Stomach (tissue), 9 donors: ENCODE results near the gene SLC51B. TPM values are rescaled to one million over a fixed set of nuclear protein-coding genes. Genes with fewer than 3 reads are reported as not detected.

ENCODE experiments used
- DNase-seq, 2 donors: peaks; one replicate each; pipeline versions ENCODE4 v3.0.0 to v3.0.0-alpha.2; 2013 to 2019
- H3K27ac ChIP-seq, 5 donors: fragments of 200-600 bp in 4 of 5; sonication (generic) in 4 of 5; one replicate each; pipeline ENCODE4 v1.5.1; 2013 to 2019; ENCODE audit warnings: mild to moderate bottlenecking in 1 of 5, moderate library complexity in 1 of 5
- H3K27me3 ChIP-seq, 3 donors: fragments of 200-600 bp; sonication (generic); one replicate each; pipeline ENCODE4 v1.5.1; 2017 to 2019; ENCODE audit warnings: mixed run types in 1 of 3
- H3K36me3 ChIP-seq, 4 donors: fragments of 200-600 bp; sonication (generic); 1 replicate in 3 of 4; 2 replicates in 1 of 4; pipeline ENCODE4 v1.5.1; 2016 to 2019
- H3K4me1 ChIP-seq, 4 donors: fragments of 200-600 bp; sonication (generic); one replicate each; pipeline ENCODE4 v1.5.1; 2016 to 2019
- H3K4me3 ChIP-seq, 4 donors: fragments of 200-600 bp; sonication (generic) in 3 of 4; one replicate each; pipeline ENCODE4 v1.5.1; 2016 to 2019; ENCODE audit warnings: mild to moderate bottlenecking in 1 of 4
- H3K9me3 ChIP-seq, 4 donors: fragments of 200-600 bp; sonication (generic); one replicate each; pipeline ENCODE4 v1.5.1; 2016 to 2019
- EP300 ChIP-seq: sonication (generic); formaldehyde crosslinking; IDR thresholded peaks from one replicate; pipeline ENCODE4 v1.6.1; 2017; ENCODE audit warnings: antibody characterized with exemption
- POLR2A ChIP-seq, 4 donors: fragments of 450-650 bp; IDR thresholded peaks; one replicate each; pipeline ENCODE4 v1.6.1; 2016; ENCODE audit warnings: antibody characterized with exemption in 4 of 4, control low read depth in 2 of 4, mild to moderate bottlenecking in 1 of 4, moderate library complexity in 1 of 4
- POLR2AphosphoS5 ChIP-seq, 3 donors: sonication (generic); formaldehyde crosslinking; IDR thresholded peaks; one replicate each; pipeline ENCODE4 v1.6.1; 2016; ENCODE audit warnings: antibody characterized with exemption in 3 of 3
- WGBS, 5 donors: extraction: QIAGEN DNeasy Blood & Tissue Kit in 3 of 5; methylation state at CpG; one replicate each; pipeline versions ENCODE4 v1.1.5 to v1.1.7; 2013 to 2018; 5-methylcytosine and 5-hydroxymethylcytosine counted together
- intact Hi-C: fragments of 100-400 bp; cut with DNase I; formaldehyde crosslinking; loops from one replicate; pipeline ENCODE4 v1.15.1; 2023; ENCODE audit warnings: low total_unique reads
- polyA plus RNA-seq, 3 donors: library from polyadenylated mRNA; stranded (reverse); fragments of 200-250 nt; gene quantifications; one replicate each; pipeline ENCODE4 v1.2.3, GENCODE V29; 2013
- total RNA-seq, 5 donors: library from RNA; depleted of rRNA; stranded (reverse); fragments of >200 nt; gene quantifications; one replicate each; pipeline versions ENCODE4 v1.1.0 to v1.2.3, GENCODE V29; 2014 to 2016
- TF ChIP-seq, protein P1 (sequence below), 7 experiments: fragments of 450-650 bp in 4 of 7; fragments of 200-600 bp in 3 of 7; sonication (generic) in 3 of 7; IDR thresholded peaks; one replicate each; pipeline ENCODE4 v1.5.1; 2016 to 2019; ENCODE audit warnings: antibody characterized with exemption in 7 of 7, control low read depth in 2 of 7, mild to moderate bottlenecking in 1 of 7
- donor health status: healthy with polysubstance abuse.
- donor health status: Bipolar disorder and iron deficiency.
- donor health status: healthy.

The SLC51B gene
- total and polyA plus RNA-seq, 8 donors, result 0.38 to 19.7 (median 0.62) TPM; not detected in 5

DNA sequence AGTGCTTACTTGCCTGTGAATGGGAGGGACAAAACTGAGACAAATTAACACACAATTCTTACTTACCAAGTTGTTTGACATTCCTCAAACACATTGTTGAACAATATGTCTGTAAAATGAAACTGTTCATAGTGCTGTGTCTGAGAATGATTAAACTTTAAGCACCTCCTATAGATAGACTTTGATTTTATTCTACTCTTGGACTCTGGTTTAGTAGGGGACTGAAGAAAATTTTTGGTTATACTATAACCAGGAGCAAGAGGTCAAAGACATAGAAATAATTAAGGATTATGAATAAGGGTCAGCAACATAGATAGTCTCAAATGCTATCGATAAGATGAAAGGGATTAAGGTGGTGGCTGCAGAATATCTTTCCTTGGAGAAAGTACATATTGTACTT is 7.9 kb upstream of the SLC51B start:
- H3K4me3 ChIP-seq, result no peak overlapping the region
- H3K27me3 ChIP-seq, result no peaks in the 10 kb centered on the region
- TF ChIP-seq POLR2AphosphoS5 (IDR thresholded peaks at IDR 0.05), result no peak
- TF ChIP-seq, protein P1, sequence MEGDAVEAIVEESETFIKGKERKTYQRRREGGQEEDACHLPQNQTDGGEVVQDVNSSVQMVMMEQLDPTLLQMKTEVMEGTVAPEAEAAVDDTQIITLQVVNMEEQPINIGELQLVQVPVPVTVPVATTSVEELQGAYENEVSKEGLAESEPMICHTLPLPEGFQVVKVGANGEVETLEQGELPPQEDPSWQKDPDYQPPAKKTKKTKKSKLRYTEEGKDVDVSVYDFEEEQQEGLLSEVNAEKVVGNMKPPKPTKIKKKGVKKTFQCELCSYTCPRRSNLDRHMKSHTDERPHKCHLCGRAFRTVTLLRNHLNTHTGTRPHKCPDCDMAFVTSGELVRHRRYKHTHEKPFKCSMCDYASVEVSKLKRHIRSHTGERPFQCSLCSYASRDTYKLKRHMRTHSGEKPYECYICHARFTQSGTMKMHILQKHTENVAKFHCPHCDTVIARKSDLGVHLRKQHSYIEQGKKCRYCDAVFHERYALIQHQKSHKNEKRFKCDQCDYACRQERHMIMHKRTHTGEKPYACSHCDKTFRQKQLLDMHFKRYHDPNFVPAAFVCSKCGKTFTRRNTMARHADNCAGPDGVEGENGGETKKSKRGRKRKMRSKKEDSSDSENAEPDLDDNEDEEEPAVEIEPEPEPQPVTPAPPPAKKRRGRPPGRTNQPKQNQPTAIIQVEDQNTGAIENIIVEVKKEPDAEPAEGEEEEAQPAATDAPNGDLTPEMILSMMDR (IDR thresholded peaks at IDR 0.05), result no peak
- TF ChIP-seq EP300, result no peak
- no peak for TF ChIP-seq POLR2A (IDR thresholded peaks at IDR 0.05)
- H3K4me1 ChIP-seq, result peaks cover 0 to 16% (median 6%) of the 10 kb centered on the region in 4 donors
- no peaks in the 10 kb centered on the region for H3K9me3 ChIP-seq
- H3K27ac ChIP-seq, result no peak overlapping the region
- DNase-seq, result no peak
- 44 to 60% (median 51%) methylated on average over 1 of the region's 1 CpG for WGBS, 5 donors
- intact Hi-C loops, result loop anchor here (10.0 kb wide), 1 partner anchor 47 kb away; no protein-coding TSS in a partner anchor
- H3K36me3 ChIP-seq, result no peaks in the 10 kb centered on the region

DNA sequence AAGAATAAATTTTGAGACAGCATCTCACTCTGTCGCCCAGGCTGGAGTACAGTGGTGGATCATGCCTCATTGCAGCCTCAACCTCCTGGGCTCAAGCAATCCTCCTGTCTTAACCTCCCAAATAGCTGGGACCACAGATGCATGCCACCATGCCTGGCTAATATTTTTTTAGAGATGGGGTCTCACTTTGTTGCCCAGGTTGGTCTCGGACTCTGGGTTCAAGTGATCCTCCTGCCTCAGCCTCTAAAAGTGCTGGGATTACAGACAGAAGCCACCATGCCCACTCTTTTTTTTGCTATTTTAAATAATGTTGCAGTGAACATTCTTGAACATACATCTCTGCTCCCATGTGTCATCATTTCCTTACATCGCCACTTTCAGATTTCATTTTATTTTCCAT is 6.8 kb upstream of the SLC51B start:
- intact Hi-C loops, result loop anchor here (10.0 kb wide), 1 partner anchor 46 kb away; no protein-coding TSS in a partner anchor
- Histone ChIP-seq H3K27me3 (no peaks in the 10 kb centered on the region), H3K36me3 (no peaks in the 10 kb centered on the region), H3K4me3 (no peak overlapping the region), H3K9me3 (no peaks in the 10 kb centered on the region), H3K4me1 (peaks cover 0 to 8% (median 3%) of the 10 kb centered on the region in 4 donors), H3K27ac (no peak overlapping the region)
- no peak for DNase-seq
- TF ChIP-seq POLR2A (IDR thresholded peaks at IDR 0.05), result no peak
- no peak for TF ChIP-seq POLR2AphosphoS5 (IDR thresholded peaks at IDR 0.05)
- TF ChIP-seq, protein P1 (IDR thresholded peaks at IDR 0.05), result no peak
- no peak for TF ChIP-seq EP300
- 94 to 99% (median 98%) methylated on average over 3 of the region's 3 CpGs for WGBS, 5 donors

DNA sequence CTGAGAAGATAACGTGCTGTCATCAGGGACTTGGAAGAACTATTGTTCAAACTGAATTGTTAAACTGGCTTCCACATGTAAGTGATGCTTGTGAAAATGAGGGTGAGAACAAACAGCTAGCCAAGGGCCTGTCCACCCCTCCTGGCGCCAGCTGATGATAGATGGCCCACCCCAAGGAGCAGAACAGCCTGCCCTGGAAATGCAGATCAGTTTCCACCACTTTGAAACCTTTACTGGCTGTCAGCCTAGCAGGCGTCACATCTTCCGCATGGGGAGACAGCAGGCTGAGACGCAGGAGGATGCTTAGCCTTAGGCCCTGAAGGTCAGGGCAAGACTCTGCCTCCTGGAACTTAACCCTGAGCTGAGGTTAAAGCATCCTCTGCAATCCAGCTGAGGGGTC is 6.4 kb upstream of the SLC51B start:
- H3K27ac ChIP-seq, result no peak overlapping the region
- no peak overlapping the region for H3K4me3 ChIP-seq
- H3K36me3 ChIP-seq, result no peaks in the 10 kb centered on the region
- peaks cover 0 to 7% (median 2%) of the 10 kb centered on the region in 4 donors for H3K4me1 ChIP-seq
- no peak for TF ChIP-seq POLR2AphosphoS5 (IDR thresholded peaks at IDR 0.05)
- TF ChIP-seq, protein P1 (IDR thresholded peaks at IDR 0.05), result no peak
- no peak for TF ChIP-seq POLR2A (IDR thresholded peaks at IDR 0.05)
- no peak for TF ChIP-seq EP300
- no peaks in the 10 kb centered on the region for H3K27me3 ChIP-seq
- WGBS, 5 donors, result 74 to 91% (median 84%) methylated on average over 5 of the region's 5 CpGs
- intact Hi-C loops, result loop anchor here (10.0 kb wide), 1 partner anchor 46 kb away; no protein-coding TSS in a partner anchor
- no peak for DNase-seq
- no peaks in the 10 kb centered on the region for H3K9me3 ChIP-seq

DNA sequence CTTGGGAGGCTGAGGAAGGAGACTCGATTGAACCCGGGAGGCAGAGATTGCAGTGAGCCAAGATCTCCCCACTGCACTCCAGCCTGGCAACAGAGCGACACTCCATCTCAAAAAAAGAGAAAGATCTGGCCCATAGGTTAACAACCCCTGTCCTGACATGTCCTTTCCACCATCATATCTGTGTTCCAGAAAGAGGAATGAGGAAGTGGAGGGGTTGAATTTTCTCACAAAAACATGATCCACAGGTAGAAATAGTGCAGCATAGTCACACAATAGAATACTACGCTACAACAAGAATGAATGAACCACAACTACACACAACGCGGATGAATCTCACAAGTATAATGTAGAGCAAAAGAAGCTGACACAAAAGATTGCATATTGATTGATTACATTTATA is 4.7 kb upstream of the SLC51B start:
- WGBS, 5 donors, result 87 to 91% (median 89%) methylated on average over 6 of the region's 6 CpGs
- intact Hi-C loops, result no loop called here

More for the DNA sequence above, 4.7 kb upstream of the SLC51B start:
- no peak overlapping the region for H3K4me3 ChIP-seq
- peaks cover 13 to 19% (median 16%) of the 10 kb centered on the region in 4 donors for H3K4me1 ChIP-seq
- H3K27me3 ChIP-seq, result no peaks in the 10 kb centered on the region
- H3K27ac ChIP-seq, result no peak overlapping the region
- no peak for TF ChIP-seq EP300
- no peak for TF ChIP-seq POLR2A (IDR thresholded peaks at IDR 0.05)
- TF ChIP-seq, protein P1 (IDR thresholded peaks at IDR 0.05), result no peak
- no peaks in the 10 kb centered on the region for H3K9me3 ChIP-seq
- H3K36me3 ChIP-seq, result no peaks in the 10 kb centered on the region
- DNase-seq, result no peak
